K562 (cell line): ENCODE data around the gene POLR1H. TPM values are rescaled to one million over a fixed set of nuclear protein-coding genes. Genes with fewer than 3 reads are reported as not detected.

Experiments used
- ATAC-seq: fragments of 200-7000 bp; cut with Tn5 transposase; 3 replicates; pipeline ENCODE4 v1.9.1; 2020; ENCODE audit warnings: moderate library complexity
- BruUV-seq: library from RNA; stranded (reverse); fragments of 400-500 nt; replicated peaks from 2 replicates; lab custom pipeline; 2021; lab: Mats Ljungman, UMichigan
- CTCF ChIA-PET: fragments of 300-600 bp; formaldehyde crosslinking; extraction: SDS; loops from one replicate; lab custom pipeline; 2021; ENCODE audit warnings: low intra/inter-chr PET ratio; lab: Yijun Ruan, JAX
- POLR2A ChIA-PET: fragments of 300-600, 350-650 bp; sonication (Branson Sonifier 250); formaldehyde crosslinking; extraction: SDS; loops from one replicate; lab custom pipeline; 2021; ENCODE audit warnings: antibody characterized with exemption, inconsistent platforms; lab: Yijun Ruan, JAX
- DNase-seq, 4 experiments: peaks; one replicate each; pipeline versions ENCODE4 v3.0.0 to v3.0.0-alpha.2; 2011 to 2018; ENCODE audit warnings: low spot score in 3 of 4, mixed read lengths in 3 of 4; ENCODE audit errors: extremely low read depth in 1 of 4
- FAIRE-seq: peaks from 2 replicates; lab custom pipeline; 2011; peaks lifted over from hg19 to GRCh38; lab: Jason Lieb, UNC
- H2AFZ ChIP-seq: 2 replicates; pipeline ENCODE4 v1.6.0; 2011; ENCODE audit warnings: low read depth, low read length, control low read depth, inconsistent platforms
- H3K27ac ChIP-seq: fragments of 200-600 bp; 3 replicates; pipeline ENCODE4 v1.8.0; 2011; ENCODE audit warnings: low read depth, mild to moderate bottlenecking, control low read depth, inconsistent platforms, low read length, moderate library complexity, mixed read lengths; ENCODE audit errors: extremely low read depth
- H3K27me3 ChIP-seq, 2 experiments: fragments of 300-600 bp in 1 of 2; 2 replicates in 1 of 2; 3 replicates in 1 of 2; pipeline versions ENCODE4 v1.6.0 to v1.8.0; 2011; ENCODE audit warnings: inconsistent platforms in 2 of 2, low read length in 2 of 2, mild to moderate bottlenecking in 1 of 2, mixed read lengths in 1 of 2, moderate library complexity in 1 of 2; ENCODE audit not compliant: control insufficient read depth in 2 of 2, insufficient read depth in 2 of 2
- H3K36me3 ChIP-seq: fragments of 300-600 bp; 3 replicates; pipeline ENCODE4 v1.8.0; 2011; ENCODE audit warnings: mild to moderate bottlenecking, low read length, inconsistent platforms; ENCODE audit not compliant: control insufficient read depth, insufficient read depth
- H3K4me1 ChIP-seq, 2 experiments: fragments of 200-600 bp in 1 of 2; replicated peaks in 1 of 2; 2 replicates in 1 of 2; 3 replicates in 1 of 2; pipeline versions ENCODE4 v1.5.1 to v1.8.0; 2011; ENCODE audit warnings: inconsistent platforms in 2 of 2, low read length in 2 of 2, mild to moderate bottlenecking in 1 of 2, mixed read lengths in 1 of 2, moderate library complexity in 1 of 2; ENCODE audit not compliant: control insufficient read depth in 2 of 2, insufficient read depth in 2 of 2
- H3K4me2 ChIP-seq: 2 replicates; pipeline ENCODE4 v1.6.1; 2011; ENCODE audit warnings: low read length, control low read depth, inconsistent platforms, mixed read lengths; ENCODE audit not compliant: insufficient read depth
- H3K4me3 ChIP-seq: fragments of 200-600 bp; sonication (generic), shearing (Covaris generic); 2 replicates; pipeline ENCODE4 v1.5.1; 2016; ENCODE audit warnings: control low read depth, inconsistent platforms
- H3K79me2 ChIP-seq: fragments of 200-600 bp; 3 replicates; pipeline ENCODE4 v1.8.0; 2011; ENCODE audit warnings: low read length, inconsistent platforms; ENCODE audit not compliant: control insufficient read depth, insufficient read depth
- H3K9ac ChIP-seq, 2 experiments: 2 replicates each; pipeline versions ENCODE4 v1.6.0 to v1.6.1; 2011; ENCODE audit warnings: low read depth in 2 of 2, low read length in 2 of 2, control low read depth in 1 of 2, inconsistent platforms in 1 of 2, mild to moderate bottlenecking in 1 of 2, mixed read lengths in 1 of 2; ENCODE audit not compliant: insufficient read depth in 1 of 2
- H3K9me1 ChIP-seq: one replicate; pipeline ENCODE4 v1.6.0; 2011; ENCODE audit warnings: inconsistent platforms, mild to moderate bottlenecking, low read length, moderate library complexity; ENCODE audit not compliant: control insufficient read depth, insufficient read depth
- H3K9me3 ChIP-seq: replicated peaks from 2 replicates; pipeline ENCODE4 v1.5.1; 2011; ENCODE audit warnings: low read depth, low read length, inconsistent platforms; ENCODE audit not compliant: control insufficient read depth, insufficient read depth
- H4K20me1 ChIP-seq: replicated peaks from 2 replicates; pipeline ENCODE4 v1.6.1; 2011; ENCODE audit warnings: low read length, inconsistent platforms, mixed read lengths; ENCODE audit not compliant: control insufficient read depth, insufficient read depth
- ARID3A ChIP-seq: IDR thresholded peaks from 2 replicates; pipeline ENCODE4 v1.6.1; 2012; ENCODE audit warnings: low read depth, low read length, improper control_type of control experiment, borderline replicate concordance
- C11orf30 ChIP-seq: fragments of 450-650 bp; IDR thresholded peaks from 2 replicates; pipeline ENCODE4 v1.6.1; 2016; ENCODE audit warnings: low read depth, mild to moderate bottlenecking
- CEBPB ChIP-seq: fragments of 450-650 bp; IDR thresholded peaks from 2 replicates; pipeline ENCODE4 v1.6.1; 2016; ENCODE audit warnings: missing genetic modification characterization, missing compliant biosample characterization
- CTCF ChIP-seq, 3 experiments: IDR thresholded peaks in 2 of 3; conservative IDR thresholded peaks in 1 of 3; 2 replicates each; pipeline ENCODE4 v1.5.1; 2011 to 2012; ENCODE audit warnings: low read length in 3 of 3, mild to moderate bottlenecking in 3 of 3, control low read depth in 2 of 3, improper control_type of control experiment in 1 of 3, inconsistent platforms in 1 of 3, low read depth in 1 of 3, mixed read lengths in 1 of 3, moderate library complexity in 1 of 3; ENCODE audit not compliant: insufficient read depth in 2 of 3
- E2F6 ChIP-seq, 2 experiments: IDR thresholded peaks; 2 replicates each; pipeline ENCODE4 v1.6.1; 2011; ENCODE audit warnings: borderline replicate concordance in 1 of 2, control low read depth in 1 of 2, low read depth in 1 of 2, low read length in 1 of 2, mild to moderate bottlenecking in 1 of 2, mixed read lengths in 1 of 2, moderate library complexity in 1 of 2; ENCODE audit not compliant: insufficient read depth in 1 of 2, insufficient read length in 1 of 2, poor library complexity in 1 of 2, severe bottlenecking in 1 of 2; ENCODE audit errors: extremely low read depth in 1 of 2
- KLF1 ChIP-seq: fragments of 450-650 bp; IDR thresholded peaks from 2 replicates; pipeline ENCODE4 v1.6.1; 2016; ENCODE audit warnings: missing genetic modification characterization, missing compliant biosample characterization
- NFIC ChIP-seq: fragments of 450-650 bp; IDR thresholded peaks from 2 replicates; pipeline ENCODE4 v1.6.1; 2017; ENCODE audit warnings: mild to moderate bottlenecking, inconsistent platforms
- PHB2 ChIP-seq: fragments of 450-650 bp; IDR thresholded peaks from 2 replicates; pipeline ENCODE4 v1.6.1; 2017; ENCODE audit warnings: low read depth
- POLR2A ChIP-seq: fragments of 450-650 bp; conservative IDR thresholded peaks from 2 replicates; pipeline ENCODE4 v1.6.1; 2016
- SNIP1 ChIP-seq: fragments of 450-650 bp; IDR thresholded peaks from 2 replicates; pipeline ENCODE4 v1.7.1; 2017; ENCODE audit warnings: low read depth, mild to moderate bottlenecking
- USF1 ChIP-seq: sonication (generic); formaldehyde crosslinking; IDR thresholded peaks from 2 replicates; pipeline ENCODE4 v1.9.0; 2022; ENCODE audit warnings: mild to moderate bottlenecking, missing genetic modification reagents
- WHSC1 ChIP-seq: IDR thresholded peaks from one replicate; pipeline ENCODE4 v1.6.1; 2012; ENCODE audit warnings: low read length, control low read depth, inconsistent platforms
- ZFP1 ChIP-seq: fragments of 450-650 bp; formaldehyde crosslinking; IDR thresholded peaks from 2 replicates; pipeline ENCODE4 v1.4.0; 2020; ENCODE audit warnings: mild to moderate bottlenecking, mixed read lengths
- ZNF696 ChIP-seq: fragments of 250-450 bp; sonication (Bioruptor Pico); conservative IDR thresholded peaks from 2 replicates; pipeline ENCODE4 v1.4.0; 2020; ENCODE audit warnings: mild to moderate bottlenecking, moderate library complexity
- WGBS: fragments of 100-300 bp; shearing (Covaris generic); methylation state at CpG from one replicate; pipeline ENCODE4 v1.1.6; 2016; ENCODE audit warnings: low coverage, mixed read lengths; ENCODE audit not compliant: insufficient coverage; ENCODE audit errors: missing lambda C conversion rate; 5-methylcytosine and 5-hydroxymethylcytosine counted together
- in situ Hi-C: fragments of 300-500 bp; cut with MboI; formaldehyde crosslinking; loops from 4 replicates; pipeline ENCODE4 v1.15.0; 2018; ENCODE audit warnings: inconsistent platforms, mixed read lengths
- intact Hi-C: fragments of 100-400 bp; cut with micrococcal nuclease; formaldehyde crosslinking; loops from 2 replicates; pipeline ENCODE4 v1.14.2; 2022
- polyA plus RNA-seq, 8 experiments: library from polyadenylated mRNA; depleted of rRNA in 4 of 8; stranded (reverse) in 5 of 8; unstranded in 3 of 8; fragments of >200 nt; fragmentation: Nextera tagmentation in 2 of 8; fragmentation: Illumina TruSeq in 1 of 8; extraction: Ambion mirVana in 2 of 8; extraction: Trizol in 1 of 8; gene quantifications; 2 replicates each; pipeline versions ENCODE4 v1.2.1 to v1.2.3, GENCODE V29; 2011 to 2014; ENCODE audit warnings: inconsistent platforms in 1 of 8, missing spikeins in 1 of 8
- total RNA-seq, 7 experiments: library from RNA; depleted of rRNA in 6 of 7; stranded (reverse); fragments of >200 nt in 6 of 7; fragmentation: Illumina TruSeq in 2 of 7; extraction: Trizol in 2 of 7; gene quantifications; 2 replicates each; pipeline versions ENCODE4 v1.2.1 to v1.2.3, GENCODE V29; 2011 to 2021; ENCODE audit warnings: low replicate concordance in 1 of 7
- TF ChIP-seq, protein P1 (sequence below): fragments of 250-450 bp; sonication (Bioruptor Pico); IDR thresholded peaks from 2 replicates; pipeline ENCODE4 v1.8.0; 2021; ENCODE audit warnings: moderate library complexity, mild to moderate bottlenecking, inconsistent platforms

The POLR1H gene
- total and polyA plus RNA-seq, 9 of the 15 experiments (the other 6 are each of a cell fraction or from before 2014, with no cell fraction given) = 92.2 to 333 (median 143) TPM

- Histone ChIP-seq H4K20me1 (no peaks in the 10 kb centered on the region), H3K79me2 (no peaks in the 10 kb centered on the region), H3K4me2 (no peak overlapping the region), H3K27ac (no peak overlapping the region), H3K9me1 (no peaks in the 10 kb centered on the region), H3K36me3 (no peaks in the 10 kb centered on the region), H3K4me3 (no peak overlapping the region), H2AFZ (no peak overlapping the region), H3K9ac (no peak overlapping the region), H3K9me3 (no peaks in the 10 kb centered on the region), H3K27me3 (peaks cover 20 to 24% of the 10 kb centered on the region in 2 experiments), H3K4me1 (peaks cover 29 to 31% of the 10 kb centered on the region in 2 experiments)
- 0% methylated on average over 1 of the region's 1 CpG for WGBS
- in situ Hi-C loops = no loop called here
- ChIA-PET POLR2A (interaction anchor here (0.6 to 1.0 kb wide), 2 partner anchors 9 to 36 kb away, joined by 3 to 4 read pairs; partner anchors contain the start of gene POLR1H), CTCF (no interaction called here)
- DNase-seq = no peak
- ATAC-seq = no peak
- intact Hi-C loops = no loop called here
- no peak for FAIRE-seq
- no TSS peak for BruUV-seq
- TF ChIP-seq, protein P1, sequence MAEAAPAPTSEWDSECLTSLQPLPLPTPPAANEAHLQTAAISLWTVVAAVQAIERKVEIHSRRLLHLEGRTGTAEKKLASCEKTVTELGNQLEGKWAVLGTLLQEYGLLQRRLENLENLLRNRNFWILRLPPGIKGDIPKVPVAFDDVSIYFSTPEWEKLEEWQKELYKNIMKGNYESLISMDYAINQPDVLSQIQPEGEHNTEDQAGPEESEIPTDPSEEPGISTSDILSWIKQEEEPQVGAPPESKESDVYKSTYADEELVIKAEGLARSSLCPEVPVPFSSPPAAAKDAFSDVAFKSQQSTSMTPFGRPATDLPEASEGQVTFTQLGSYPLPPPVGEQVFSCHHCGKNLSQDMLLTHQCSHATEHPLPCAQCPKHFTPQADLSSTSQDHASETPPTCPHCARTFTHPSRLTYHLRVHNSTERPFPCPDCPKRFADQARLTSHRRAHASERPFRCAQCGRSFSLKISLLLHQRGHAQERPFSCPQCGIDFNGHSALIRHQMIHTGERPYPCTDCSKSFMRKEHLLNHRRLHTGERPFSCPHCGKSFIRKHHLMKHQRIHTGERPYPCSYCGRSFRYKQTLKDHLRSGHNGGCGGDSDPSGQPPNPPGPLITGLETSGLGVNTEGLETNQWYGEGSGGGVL (CRISPR knock-in tag) = no peak
- TF ChIP-seq POLR2A (no peak), CEBPB (no peak), ZNF696 (CRISPR knock-in tag) (no peak), C11orf30 (no peak), ZFP1 (CRISPR knock-in tag) (no peak), KLF1 (no peak), USF1 (CRISPR knock-in tag) (no peak), ARID3A (no peak), PHB2 (no peak), E2F6 (IDR thresholded peaks at IDR 0.05; ENCODE audit: borderline replicate concordance in 1 of 2, extremely low read depth in 1 of 2, insufficient read depth in 1 of 2, insufficient read length in 1 of 2, low read depth in 1 of 2, low read length in 1 of 2, poor library complexity in 1 of 2, severe bottlenecking in 1 of 2) (no peak), NFIC (no peak), SNIP1 (no peak), CTCF (IDR thresholded peaks at IDR 0.05 in 2 of 3, conservative IDR thresholded peaks at IDR 0.05 in 1 of 3; ENCODE audit: insufficient read depth in 2 of 3, low read depth in 1 of 3, low read length in 3 of 3) (no peak), WHSC1 (no peak)
Observed at GRCh38 chr6:30096829-30097228, 35.8 kb downstream of the POLR1H start.
